ENCODE measurements around the gene SLC6A9. TPM values are rescaled to one million over a fixed set of nuclear protein-coding genes. Genes with fewer than 3 reads are reported as not detected.

The SLC6A9 gene
- total RNA-seq, 2 donors from 2014 or later, result 4.6 to 5.6 TPM

DNA sequence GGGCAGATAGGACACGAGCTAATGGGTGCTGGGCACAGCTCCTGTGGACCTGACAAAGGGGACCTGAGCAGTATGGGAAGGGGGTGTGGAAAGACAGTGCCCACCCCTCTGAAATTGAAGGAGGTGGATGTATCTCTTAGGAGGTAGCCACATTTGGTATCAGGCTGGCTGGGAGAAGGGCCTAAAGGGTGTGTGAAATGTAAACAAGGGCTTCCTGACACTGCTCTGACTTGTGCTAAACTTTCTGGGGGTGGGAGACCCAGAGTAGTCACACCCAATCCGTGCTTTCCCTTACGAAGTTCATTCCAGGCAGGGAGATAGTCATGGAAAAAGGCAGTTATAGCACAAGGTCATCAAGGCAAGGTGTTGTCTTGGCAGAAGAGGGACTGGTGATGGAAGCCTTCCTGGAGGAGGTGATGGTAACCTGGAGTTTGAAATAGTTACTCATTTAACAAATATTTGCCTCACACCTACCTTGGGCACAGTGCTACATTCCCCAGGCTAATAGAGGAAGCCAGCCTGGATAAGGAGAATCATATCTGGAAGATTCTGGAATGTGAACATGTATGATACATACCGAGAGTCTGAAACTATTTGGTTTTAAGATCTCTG lies 45.2 kb downstream of the SLC6A9 start:
- Histone ChIP-seq H3K4me3 (no peak overlapping the region), H3K4me1 (replicated peaks) (peaks cover 6% of the 10 kb centered on the region), H3K9me3 (no peaks in the 10 kb centered on the region), H3K36me3 (no peaks in the 10 kb centered on the region), H3K27me3 (replicated peaks; ENCODE audit: insufficient read depth) (no peaks in the 10 kb centered on the region), H3K27ac (no peak overlapping the region)
- DNase-seq (ENCODE audit: low spot score), result no peak
- 76% methylated on average over 4 of the region's 4 CpGs for WGBS
- intact Hi-C loops (cut with DNase I), result no loop called here
- no peak for TF ChIP-seq CTCF (IDR thresholded peaks at IDR 0.05)

DNA sequence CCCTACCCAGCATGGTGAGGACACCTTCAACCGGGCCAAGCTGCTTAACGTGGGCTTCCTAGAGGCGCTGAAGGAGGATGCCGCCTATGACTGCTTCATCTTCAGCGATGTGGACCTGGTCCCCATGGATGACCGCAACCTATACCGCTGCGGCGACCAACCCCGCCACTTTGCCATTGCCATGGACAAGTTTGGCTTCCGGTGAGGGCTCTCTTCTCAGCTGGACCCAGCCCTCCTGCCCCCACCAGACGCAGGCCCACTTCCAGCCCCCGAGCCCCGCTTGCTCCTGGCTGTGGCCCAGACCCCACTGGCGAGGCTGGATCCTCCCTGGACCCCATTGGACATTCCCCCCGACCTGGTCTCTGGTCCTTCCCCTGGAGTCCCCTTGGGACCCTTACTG lies 46.4 kb downstream of the SLC6A9 start:
- DNase-seq (ENCODE audit: low spot score), result no peak
- no peaks in the 10 kb centered on the region for H3K9me3 ChIP-seq
- intact Hi-C loops (cut with DNase I), result no loop called here
- WGBS, result 94% methylated on average over 16 of the region's 16 CpGs
- no peak overlapping the region for H3K4me3 ChIP-seq
- no peaks in the 10 kb centered on the region for H3K27me3 ChIP-seq (replicated peaks; ENCODE audit: insufficient read depth)
- H3K36me3 ChIP-seq, result no peaks in the 10 kb centered on the region
- TF ChIP-seq CTCF (IDR thresholded peaks at IDR 0.05), result no peak
- no peak for TF ChIP-seq POLR2AphosphoS5 (IDR thresholded peaks at IDR 0.05)
- no peak for TF ChIP-seq POLR2A (IDR thresholded peaks at IDR 0.05)
- H3K4me1 ChIP-seq (replicated peaks), result peaks cover 5% of the 10 kb centered on the region
- H3K27ac ChIP-seq, result no peak overlapping the region

- no peaks in the 10 kb centered on the region for H3K9me3 ChIP-seq
- no peaks in the 10 kb centered on the region for H3K27me3 ChIP-seq (replicated peaks; ENCODE audit: insufficient read depth)
- WGBS, result 76% methylated on average over 12 of the region's 12 CpGs
- H3K36me3 ChIP-seq, result no peaks in the 10 kb centered on the region
- intact Hi-C loops (cut with DNase I), result no loop called here
- TF ChIP-seq CTCF (IDR thresholded peaks at IDR 0.05), result no peak
- TF ChIP-seq POLR2AphosphoS5 (IDR thresholded peaks at IDR 0.05), result no peak
- no peak for TF ChIP-seq POLR2A (IDR thresholded peaks at IDR 0.05)
- H3K4me1 ChIP-seq (replicated peaks), result peaks cover 10% of the 10 kb centered on the region
- H3K27ac ChIP-seq, result no peak overlapping the region
- H3K4me3 ChIP-seq, result no peak overlapping the region
- no peak for DNase-seq (ENCODE audit: low spot score)
Measured at GRCh38 chr1:43983253-43983899, 47.9 kb downstream of the SLC6A9 start.

GRCh38 chr1:43982808-43983207 lies 48.5 kb downstream of the SLC6A9 start:
- no peaks in the 10 kb centered on the region for H3K36me3 ChIP-seq
- no peak for DNase-seq (ENCODE audit: low spot score)
- no peaks in the 10 kb centered on the region for H3K27me3 ChIP-seq (replicated peaks; ENCODE audit: insufficient read depth)
- intact Hi-C loops (cut with DNase I), result no loop called here
- peaks cover 13% of the 10 kb centered on the region for H3K4me1 ChIP-seq (replicated peaks)
- no peak overlapping the region for H3K27ac ChIP-seq
- TF ChIP-seq POLR2AphosphoS5 (IDR thresholded peaks at IDR 0.05), result no peak
- TF ChIP-seq CTCF (IDR thresholded peaks at IDR 0.05), result no peak
- no peak for TF ChIP-seq POLR2A (IDR thresholded peaks at IDR 0.05)
- H3K4me3 ChIP-seq, result no peak overlapping the region
- WGBS, result 83% methylated on average over 15 of the region's 15 CpGs
- no peaks in the 10 kb centered on the region for H3K9me3 ChIP-seq

DNA sequence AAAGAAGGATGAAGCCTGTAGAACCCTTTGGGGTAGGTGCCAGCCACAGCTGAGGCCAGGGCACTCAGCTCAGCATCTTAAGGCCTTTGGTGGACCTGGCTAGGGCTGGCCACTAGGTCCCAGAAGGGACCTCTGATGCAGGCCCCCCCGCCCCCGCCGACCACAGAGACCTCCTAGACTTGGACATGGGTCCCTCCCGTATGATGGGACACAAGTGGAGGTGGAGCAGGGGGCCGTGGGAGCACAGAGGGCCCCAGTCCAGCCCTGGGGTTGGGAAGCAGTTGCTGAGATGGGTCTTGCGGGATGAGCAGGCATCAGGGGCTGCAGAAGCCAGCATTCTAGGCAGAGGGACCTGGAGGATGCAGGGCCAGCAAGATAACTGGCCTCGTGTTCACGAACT lies 49.0 kb downstream of the SLC6A9 start:
- DNase-seq (ENCODE audit: low spot score), result no peak
- intact Hi-C loops (cut with DNase I), result no loop called here
- H3K27me3 ChIP-seq (replicated peaks; ENCODE audit: insufficient read depth), result no peaks in the 10 kb centered on the region
- peaks cover 0 to 2% of the 10 kb centered on the region in 2 donors for H3K36me3 ChIP-seq
- no peak overlapping the region for H3K27ac ChIP-seq
- 88% methylated on average over 8 of the region's 8 CpGs for WGBS
- no peaks in the 10 kb centered on the region for H3K9me3 ChIP-seq
- H3K4me1 ChIP-seq (replicated peaks), result peaks cover 13% of the 10 kb centered on the region
- no peak overlapping the region for H3K4me3 ChIP-seq
- TF ChIP-seq POLR2AphosphoS5 (IDR thresholded peaks at IDR 0.05) (no peak), CTCF (IDR thresholded peaks at IDR 0.05) (no peak), POLR2A (IDR thresholded peaks at IDR 0.05) (no peak)

Measured in prostate gland (tissue), 2 donors.